SK-MEL-5 (cell line): ENCODE results near the gene MIPOL1. TPM values are rescaled to one million over a fixed set of nuclear protein-coding genes. Genes with fewer than 3 reads are reported as not detected.
"Not testable (repeated sequence)": the region's sequence is repeated elsewhere in the genome, so short reads cannot be mapped to it uniquely, and the experiment has no call there.

ENCODE experiments used
- DNase-seq: peaks from one replicate; pipeline ENCODE4 v3.0.0-alpha.2; 2016; ENCODE audit warnings: low read depth, low spot score
- in situ Hi-C: cut with HindIII; loops from 2 replicates; pipeline ENCODE4 v1.10.0; 2016; ENCODE audit warnings: low sequenced_read_pairs, high pct_unique_total_duplicates, low pct_unique_long_range_greater_than_20kb
- total RNA-seq: library from RNA; depleted of rRNA; stranded (reverse); fragments of >200 nt; shearing (Covaris generic); gene quantifications from 2 replicates; pipeline ENCODE4 v1.2.3, GENCODE V29; 2014

MIPOL1 gene
- total RNA-seq, 1 experiment from 2014 or later: 3.7 TPM

GRCh38 chr14:37326434-37326833 is 128.7 kb downstream of the MIPOL1 start:
- DNase-seq: no peak
- in situ Hi-C loops: no loop called here

- in situ Hi-C loops, DNase-seq: not testable (repeated sequence)
Observed at GRCh38 chr14:37327933-37328332, 130.2 kb downstream of the MIPOL1 start.

GRCh38 chr14:37328673-37329072 is 130.9 kb downstream of the MIPOL1 start:
- no peak for DNase-seq
- in situ Hi-C loops: no loop called here

GRCh38 chr14:37329189-37330001 is 131.7 kb downstream of the MIPOL1 start:
- in situ Hi-C loops: no loop called here
- DNase-seq: no peak

GRCh38 chr14:37330910-37331309 is 133.2 kb downstream of the MIPOL1 start:
- no peak for DNase-seq
- in situ Hi-C loops: no loop called here

- in situ Hi-C loops: no loop called here
Observed at GRCh38 chr14:37340353-37340752, 142.6 kb downstream of the MIPOL1 start.

GRCh38 chr14:37343307-37344094 is 145.8 kb downstream of the MIPOL1 start:
- in situ Hi-C loops: no loop called here
- DNase-seq: no peak

More at GRCh38 chr14:37340353-37340752, 142.6 kb downstream of the MIPOL1 start:
- DNase-seq: peak; percentile 4

GRCh38 chr14:37363661-37364060 is 165.9 kb downstream of the MIPOL1 start:
- DNase-seq: no peak
- in situ Hi-C loops: no loop called here

- in situ Hi-C loops: no loop called here
- DNase-seq: no peak
Observed at GRCh38 chr14:37369425-37369824, 171.7 kb downstream of the MIPOL1 start.

GRCh38 chr14:37375566-37375965 is 177.8 kb downstream of the MIPOL1 start:
- in situ Hi-C loops: no loop called here
- no peak for DNase-seq

- no peak for DNase-seq
- in situ Hi-C loops: no loop called here
Observed at GRCh38 chr14:37376944-37377609, 179.3 kb downstream of the MIPOL1 start.

GRCh38 chr14:37384870-37385596 is 187.3 kb downstream of the MIPOL1 start:
- in situ Hi-C loops: no loop called here
- no peak for DNase-seq

- in situ Hi-C loops, DNase-seq: not testable (repeated sequence)
Observed at GRCh38 chr14:37397157-37397940, 199.6 kb downstream of the MIPOL1 start.

GRCh38 chr14:37397941-37398215 is 200.1 kb downstream of the MIPOL1 start:
- in situ Hi-C loops: no loop called here
- DNase-seq: no peak

GRCh38 chr14:37399517-37399916 is 201.8 kb downstream of the MIPOL1 start:
- in situ Hi-C loops: no loop called here
- DNase-seq: no peak

GRCh38 chr14:37401093-37401492 is 203.4 kb downstream of the MIPOL1 start:
- no peak for DNase-seq
- in situ Hi-C loops: no loop called here

GRCh38 chr14:37403626-37404025 is 205.9 kb downstream of the MIPOL1 start:
- in situ Hi-C loops: no loop called here

More at GRCh38 chr14:37403626-37404025, 205.9 kb downstream of the MIPOL1 start:
- DNase-seq: no peak
